AG04449 (cell line): ENCODE results near the gene LMTK3.

Source experiments
- CTCF ChIA-PET: fragments of 350-600 bp; formaldehyde crosslinking; extraction: SDS; loops from one replicate; lab custom pipeline; 2021; ENCODE audit warnings: antibody characterized with exemption; lab: Yijun Ruan, JAX
- POLR2A ChIA-PET: fragments of 400-600, 350-600 bp; formaldehyde crosslinking; extraction: SDS; loops from one replicate; lab custom pipeline; 2020; ENCODE audit warnings: antibody characterized with exemption, inconsistent platforms; lab: Yijun Ruan, JAX
- DNase-seq: peaks from one replicate; pipeline ENCODE4 v3.0.0-alpha.2; 2010; ENCODE audit warnings: low read depth, low spot score
- H3K4me3 ChIP-seq: 2 replicates; pipeline ENCODE4 v1.5.1; 2011; ENCODE audit warnings: low read depth, mild to moderate bottlenecking, control low read depth, low read length
- TF ChIP-seq, protein P1 (sequence below): IDR thresholded peaks from one replicate; pipeline ENCODE4 v1.5.1; 2011; ENCODE audit warnings: mild to moderate bottlenecking, moderate library complexity, low read length, control low read depth, inconsistent platforms; ENCODE audit not compliant: insufficient read depth; ENCODE audit errors: missing control alignments

Gene LMTK3

DNA sequence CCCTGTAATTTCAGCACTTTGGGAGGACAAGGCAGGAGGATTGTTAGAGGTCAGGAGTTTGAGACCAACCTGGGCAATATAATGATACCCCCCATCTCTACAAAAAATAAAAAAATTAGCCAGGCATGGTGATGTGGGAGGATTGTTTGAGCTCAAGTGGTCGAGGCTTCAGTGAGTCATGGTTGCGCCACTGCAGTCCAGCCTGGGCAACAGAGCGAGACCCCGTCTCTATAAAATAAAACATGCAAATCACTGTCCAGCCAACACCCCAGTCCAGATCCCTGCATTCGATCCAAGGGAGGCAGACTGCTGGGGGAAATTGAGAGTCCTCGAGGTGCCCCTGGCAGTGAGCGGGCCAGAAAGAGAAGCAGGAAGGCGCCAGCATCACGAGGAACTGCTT is 35.5 kb downstream of the LMTK3 start:
- ChIA-PET POLR2A (interaction anchor here (1.1 kb wide), 1 partner anchor 11 kb away, joined by 3 read pairs; no protein-coding TSS in a partner anchor), CTCF (interaction anchor here (0.7 to 3.5 kb wide), 5 partner anchors 12 to 155 kb away, joined by 3 to 29 read pairs (median 3); partner anchors contain the start of gene GRWD1)
- TF ChIP-seq, protein P1, sequence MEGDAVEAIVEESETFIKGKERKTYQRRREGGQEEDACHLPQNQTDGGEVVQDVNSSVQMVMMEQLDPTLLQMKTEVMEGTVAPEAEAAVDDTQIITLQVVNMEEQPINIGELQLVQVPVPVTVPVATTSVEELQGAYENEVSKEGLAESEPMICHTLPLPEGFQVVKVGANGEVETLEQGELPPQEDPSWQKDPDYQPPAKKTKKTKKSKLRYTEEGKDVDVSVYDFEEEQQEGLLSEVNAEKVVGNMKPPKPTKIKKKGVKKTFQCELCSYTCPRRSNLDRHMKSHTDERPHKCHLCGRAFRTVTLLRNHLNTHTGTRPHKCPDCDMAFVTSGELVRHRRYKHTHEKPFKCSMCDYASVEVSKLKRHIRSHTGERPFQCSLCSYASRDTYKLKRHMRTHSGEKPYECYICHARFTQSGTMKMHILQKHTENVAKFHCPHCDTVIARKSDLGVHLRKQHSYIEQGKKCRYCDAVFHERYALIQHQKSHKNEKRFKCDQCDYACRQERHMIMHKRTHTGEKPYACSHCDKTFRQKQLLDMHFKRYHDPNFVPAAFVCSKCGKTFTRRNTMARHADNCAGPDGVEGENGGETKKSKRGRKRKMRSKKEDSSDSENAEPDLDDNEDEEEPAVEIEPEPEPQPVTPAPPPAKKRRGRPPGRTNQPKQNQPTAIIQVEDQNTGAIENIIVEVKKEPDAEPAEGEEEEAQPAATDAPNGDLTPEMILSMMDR = no peak
- no peak overlapping the region for H3K4me3 ChIP-seq
- no peak for DNase-seq

DNA sequence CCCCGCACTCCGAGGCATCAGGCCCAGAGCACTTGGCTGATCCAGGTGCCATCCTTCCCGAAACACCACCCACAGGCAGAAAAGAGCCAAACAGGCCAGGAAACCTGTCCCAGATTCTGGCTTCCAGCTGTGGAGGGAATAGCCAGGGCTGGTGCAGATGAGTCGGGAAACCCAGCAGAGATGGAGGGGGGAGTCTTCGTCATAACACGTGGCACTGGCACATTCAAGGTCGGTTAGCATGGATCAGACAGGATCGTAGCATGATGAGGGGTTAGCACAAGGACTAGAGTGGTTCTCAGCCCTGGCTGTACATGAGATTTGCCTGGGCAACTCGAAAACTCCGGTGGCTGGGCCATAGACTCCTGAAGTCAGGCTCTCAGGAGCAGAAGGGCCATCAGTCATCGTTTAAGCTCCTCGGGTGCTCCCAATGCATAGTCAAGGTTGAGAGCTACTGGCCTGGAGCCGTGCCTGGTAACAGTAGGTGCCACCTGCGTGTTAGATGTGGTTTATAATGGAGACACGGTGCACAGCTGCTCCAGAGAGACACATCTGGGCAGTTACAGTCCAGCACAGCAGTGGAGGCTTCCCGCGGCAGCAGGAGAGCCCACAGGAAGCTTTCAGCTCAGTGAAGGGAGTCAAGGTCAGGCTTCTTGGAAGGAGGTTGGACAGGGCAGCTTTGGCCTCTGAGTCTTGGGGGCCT is 36.1 kb downstream of the LMTK3 start:
- TF ChIP-seq, protein P1 = no peak
- no peak overlapping the region for H3K4me3 ChIP-seq
- ChIA-PET POLR2A (no interaction called here), CTCF (interaction anchor here (0.7 to 3.5 kb wide), 5 partner anchors 13 to 154 kb away, joined by 3 to 29 read pairs (median 3); partner anchors contain the start of gene GRWD1)
- DNase-seq = no peak

DNA sequence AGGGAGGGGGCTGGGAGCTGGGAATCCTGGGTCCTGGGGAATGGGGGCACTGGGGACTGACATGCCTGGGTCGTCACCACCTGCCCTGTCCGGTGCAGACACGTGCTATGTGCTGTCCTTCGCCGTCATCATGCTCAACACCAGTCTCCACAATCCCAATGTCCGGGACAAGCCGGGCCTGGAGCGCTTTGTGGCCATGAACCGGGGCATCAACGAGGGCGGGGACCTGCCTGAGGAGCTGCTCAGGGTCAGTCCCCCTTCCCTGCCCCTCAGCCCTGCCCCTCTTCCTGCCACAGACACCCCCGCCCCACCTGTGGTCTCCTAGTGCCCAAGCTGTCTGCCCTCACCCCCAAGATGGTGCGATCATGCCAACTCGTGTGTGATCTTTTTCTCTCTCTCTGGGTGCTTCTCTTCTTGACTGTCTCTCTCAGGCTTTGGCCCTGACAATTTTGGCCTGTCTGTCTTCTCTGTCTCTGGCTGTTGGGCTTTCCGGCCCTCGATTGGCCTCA is 37.5 kb downstream of the LMTK3 start:
- TF ChIP-seq, protein P1 = no peak
- ChIA-PET POLR2A (interaction anchor here (0.8 kb wide), 1 partner anchor 14 kb away, joined by 3 read pairs; no protein-coding TSS in a partner anchor), CTCF (interaction anchor here (3.5 kb wide), 1 partner anchor 14 kb away, joined by 29 read pairs; no protein-coding TSS in a partner anchor)

DNA sequence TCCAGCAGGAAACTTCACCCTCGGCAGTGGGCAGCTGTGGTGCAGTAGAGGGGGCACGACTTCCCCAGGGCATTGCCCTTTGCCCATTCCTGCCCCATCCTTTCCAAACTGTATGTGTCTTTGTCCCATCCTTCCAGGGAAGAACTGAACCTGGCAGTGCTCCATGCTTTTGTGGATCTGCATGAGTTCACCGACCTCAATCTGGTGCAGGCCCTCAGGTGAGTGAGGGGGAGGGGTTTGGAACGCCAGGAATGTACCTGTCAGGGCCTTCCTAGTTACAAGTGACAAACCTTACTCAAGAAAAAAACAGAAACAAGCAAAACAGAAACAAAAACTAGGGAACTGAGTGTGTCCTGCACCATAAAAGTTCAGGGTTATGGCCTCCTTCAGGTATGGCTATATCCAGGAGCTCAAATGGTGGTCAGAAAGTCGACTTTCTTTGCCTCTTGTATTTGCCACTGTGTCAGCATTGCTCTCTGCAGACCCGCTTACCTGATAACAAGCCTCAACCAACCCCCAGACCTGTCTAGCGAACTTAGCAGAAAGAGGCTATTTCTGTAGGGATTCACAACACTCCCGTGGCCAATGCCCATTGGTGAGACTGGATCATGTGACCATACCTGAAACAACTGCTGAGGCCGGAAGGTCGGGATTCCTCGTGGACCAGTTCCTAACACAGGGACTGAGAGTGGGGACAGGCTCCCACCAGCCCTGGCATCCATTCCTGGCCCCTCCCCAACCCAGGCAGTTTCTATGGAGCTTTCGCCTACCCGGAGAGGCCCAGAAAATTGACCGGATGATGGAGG is 38.3 kb downstream of the LMTK3 start:
- TF ChIP-seq, protein P1 = no peak
- ChIA-PET POLR2A (interaction anchor here (0.5 to 0.8 kb wide), 2 partner anchors 8 to 14 kb away, joined by 3 read pairs; no protein-coding TSS in a partner anchor), CTCF (interaction anchor here (1.3 to 1.7 kb wide), 2 partner anchors 16 to 17 kb away, joined by 3 to 9 read pairs; no protein-coding TSS in a partner anchor)
- DNase-seq = no peak
- H3K4me3 ChIP-seq = no peak overlapping the region

More for the DNA sequence above, 37.5 kb downstream of the LMTK3 start:
- no peak for DNase-seq
- no peak overlapping the region for H3K4me3 ChIP-seq

DNA sequence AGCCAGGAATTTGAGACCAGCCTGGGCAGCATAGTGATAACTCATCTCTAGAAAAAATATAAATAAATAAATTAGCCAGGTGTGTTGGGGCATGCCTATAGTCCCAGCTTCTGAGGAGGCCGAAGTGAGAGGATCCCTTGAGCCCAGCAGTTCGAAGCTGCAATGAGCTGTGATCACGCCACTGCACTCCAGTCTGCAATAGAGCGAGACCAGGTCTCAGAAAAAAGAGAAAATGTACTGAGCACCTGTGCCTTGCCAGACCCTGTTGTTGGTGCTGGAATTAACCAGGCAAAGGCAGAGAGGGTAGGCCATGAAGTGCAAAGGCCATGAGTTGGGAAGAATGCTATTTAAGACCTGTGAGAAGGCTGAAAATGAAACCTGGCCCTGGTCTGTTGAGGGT is 39.8 kb downstream of the LMTK3 start:
- no peak overlapping the region for H3K4me3 ChIP-seq
- TF ChIP-seq, protein P1 = no peak
- ChIA-PET POLR2A (no interaction called here), CTCF (interaction anchor here (0.8 to 1.9 kb wide), 3 partner anchors 9 to 81 kb away, joined by 3 to 7 read pairs (median 3); partner anchors contain the start of gene KDELR1)
- DNase-seq = no peak
